ENCODE results near the gene NHLRC3. TPM values are rescaled to one million over a fixed set of nuclear protein-coding genes. Genes with fewer than 3 reads are reported as not detected.

The NHLRC3 gene
- total and polyA plus RNA-seq, 11 donors, result 3.9 to 19.9 (median 10.4) TPM

DNA sequence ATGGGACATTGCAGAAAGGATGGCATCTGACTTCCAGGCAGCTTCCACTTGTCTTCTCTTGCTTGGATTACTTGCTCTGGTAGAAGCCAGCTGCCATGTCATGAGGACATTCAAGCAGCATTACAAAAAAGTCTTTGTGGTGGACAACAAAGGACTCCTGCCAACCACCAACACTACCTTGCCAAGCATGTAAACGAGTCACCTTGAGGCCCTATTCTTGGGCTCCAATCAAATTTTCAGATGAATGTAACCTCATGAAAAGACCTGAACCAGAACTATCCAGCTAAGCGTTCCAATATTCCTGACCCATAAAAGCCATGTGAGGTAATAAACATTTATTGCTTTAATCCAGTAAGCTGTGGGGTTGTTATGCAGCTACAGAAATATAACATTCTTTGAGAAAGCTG lies 12.8 kb upstream of the NHLRC3 start:
- Histone ChIP-seq H3K27ac (no peak overlapping the region), H3K4me1 (no peaks in the 10 kb centered on the region), H3K4me3 (no peak overlapping the region), H3K27me3 (no peaks in the 10 kb centered on the region), H3K36me3 (peaks cover 0 to 98% (median 92%) of the 10 kb centered on the region in 9 donors), H3K9me3 (no peaks in the 10 kb centered on the region)
- DNase-seq (peak in 1 of 5 donors; percentile 27), ATAC-seq (peak; percentile 32 to 45 (median 40))
- intact Hi-C loops (cut with DNase I), result no loop called here
- TF ChIP-seq, protein P1, sequence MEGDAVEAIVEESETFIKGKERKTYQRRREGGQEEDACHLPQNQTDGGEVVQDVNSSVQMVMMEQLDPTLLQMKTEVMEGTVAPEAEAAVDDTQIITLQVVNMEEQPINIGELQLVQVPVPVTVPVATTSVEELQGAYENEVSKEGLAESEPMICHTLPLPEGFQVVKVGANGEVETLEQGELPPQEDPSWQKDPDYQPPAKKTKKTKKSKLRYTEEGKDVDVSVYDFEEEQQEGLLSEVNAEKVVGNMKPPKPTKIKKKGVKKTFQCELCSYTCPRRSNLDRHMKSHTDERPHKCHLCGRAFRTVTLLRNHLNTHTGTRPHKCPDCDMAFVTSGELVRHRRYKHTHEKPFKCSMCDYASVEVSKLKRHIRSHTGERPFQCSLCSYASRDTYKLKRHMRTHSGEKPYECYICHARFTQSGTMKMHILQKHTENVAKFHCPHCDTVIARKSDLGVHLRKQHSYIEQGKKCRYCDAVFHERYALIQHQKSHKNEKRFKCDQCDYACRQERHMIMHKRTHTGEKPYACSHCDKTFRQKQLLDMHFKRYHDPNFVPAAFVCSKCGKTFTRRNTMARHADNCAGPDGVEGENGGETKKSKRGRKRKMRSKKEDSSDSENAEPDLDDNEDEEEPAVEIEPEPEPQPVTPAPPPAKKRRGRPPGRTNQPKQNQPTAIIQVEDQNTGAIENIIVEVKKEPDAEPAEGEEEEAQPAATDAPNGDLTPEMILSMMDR (IDR thresholded peaks at IDR 0.05), result no peak
- no peak for TF ChIP-seq POLR2A (IDR thresholded peaks at IDR 0.05)
- 62 to 76% (median 71%) methylated on average over 2 of the region's 2 CpGs for WGBS, 4 donors

DNA sequence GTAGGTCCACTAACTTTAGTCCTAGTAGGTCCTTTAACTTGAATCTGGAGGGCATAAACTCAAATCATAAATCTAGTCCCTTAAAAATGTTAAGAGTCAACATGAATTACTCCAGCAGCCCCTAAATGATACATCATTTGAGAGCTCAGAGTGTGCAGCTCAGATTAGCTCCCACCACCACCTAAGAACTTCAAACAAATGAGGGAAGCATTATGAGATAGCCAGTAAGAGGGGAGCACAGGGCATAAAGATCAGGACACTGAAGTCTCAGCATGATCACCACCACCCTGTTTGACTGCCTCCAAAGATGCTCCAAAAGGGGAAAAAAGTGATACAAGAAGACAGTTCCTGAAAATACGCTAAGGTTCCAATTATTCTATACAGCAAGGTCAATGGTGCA lies 6.1 kb upstream of the NHLRC3 start:
- no peak overlapping the region for H3K4me3 ChIP-seq
- 93 to 98% (median 97%) methylated on average over 1 of the region's 1 CpG for WGBS, 4 donors
- H3K27ac ChIP-seq, result no peak overlapping the region
- intact Hi-C loops (cut with DNase I), result loop anchor here in 2 of 10 donors (10.0 kb wide), 2 partner anchors 383 to 1753 kb away; partner anchors contain the start of gene SLC25A15 (in 2 of the 2)
- ATAC-seq (no peak), DNase-seq (no peak)
- TF ChIP-seq POLR2A (IDR thresholded peaks at IDR 0.05), result no peak
- TF ChIP-seq, protein P1 (IDR thresholded peaks at IDR 0.05), result no peak
- no peaks in the 10 kb centered on the region for H3K9me3 ChIP-seq
- no peaks in the 10 kb centered on the region for H3K27me3 ChIP-seq
- H3K4me1 ChIP-seq, result peaks cover 7 to 36% (median 23%) of the 10 kb centered on the region in 12 donors
- H3K36me3 ChIP-seq, result peaks cover 0 to 44% (median 35%) of the 10 kb centered on the region in 9 donors

DNA sequence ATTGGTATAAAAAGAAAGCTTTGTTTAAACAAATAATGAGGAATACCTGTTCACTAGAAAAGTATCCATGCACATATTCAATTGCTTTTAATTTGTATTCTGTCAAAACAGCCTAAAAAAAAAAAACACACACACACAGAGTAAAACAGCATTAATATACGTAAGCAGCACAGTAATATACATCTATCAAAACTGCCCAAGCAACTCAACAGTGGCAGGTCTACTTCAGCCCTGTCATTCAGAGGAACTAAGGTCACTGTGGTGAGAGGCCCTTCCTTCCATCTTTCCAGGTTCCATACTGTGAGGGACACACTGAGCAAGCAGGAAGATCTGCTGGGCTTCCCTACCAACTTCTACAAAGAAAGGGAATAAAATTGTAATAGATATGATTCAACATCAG lies 4.2 kb upstream of the NHLRC3 start:
- WGBS, 4 donors, result 85 to 97% (median 92%) methylated on average over 1 of the region's 1 CpG
- ATAC-seq (no peak), DNase-seq (no peak)
- H3K36me3 ChIP-seq, result peaks cover 0 to 25% (median 16%) of the 10 kb centered on the region in 9 donors
- no peak overlapping the region for H3K27ac ChIP-seq
- intact Hi-C loops (cut with DNase I), result loop anchor here in 2 of 10 donors (10.0 kb wide), 2 partner anchors 381 to 1751 kb away; partner anchors contain the start of gene SLC25A15 (in 2 of the 2)
- H3K27me3 ChIP-seq, result no peaks in the 10 kb centered on the region
- H3K9me3 ChIP-seq, result no peaks in the 10 kb centered on the region
- no peak overlapping the region for H3K4me3 ChIP-seq
- H3K4me1 ChIP-seq, result peaks cover 7 to 44% (median 25%) of the 10 kb centered on the region in 12 donors
- TF ChIP-seq, protein P1 (IDR thresholded peaks at IDR 0.05), result no peak
- TF ChIP-seq POLR2A (IDR thresholded peaks at IDR 0.05), result no peak

DNA sequence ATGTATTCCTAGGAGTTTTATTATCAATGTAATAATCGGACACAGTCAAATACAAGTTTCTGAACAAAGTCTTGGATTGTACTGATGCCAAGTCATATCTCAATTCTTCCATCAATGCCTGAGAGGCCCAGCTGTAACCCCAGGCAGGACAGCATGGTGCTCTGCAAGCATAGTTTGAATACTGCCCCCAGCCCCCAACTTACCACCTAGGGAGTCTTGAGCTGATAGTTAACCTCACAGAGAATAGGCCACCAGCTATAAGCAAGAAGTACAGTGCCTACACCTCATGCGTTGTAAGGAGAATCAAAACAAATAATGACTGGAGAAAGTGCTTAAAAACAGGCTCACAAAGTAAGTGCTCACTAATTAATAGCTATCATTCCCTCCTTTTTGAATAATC lies 3.1 kb upstream of the NHLRC3 start:
- DNase-seq, result no peak
- intact Hi-C loops (cut with DNase I), result loop anchor here in 2 of 10 donors (10.0 kb wide), 2 partner anchors 380 to 1750 kb away; partner anchors contain the start of gene SLC25A15 (in 2 of the 2)
- Histone ChIP-seq H3K4me1 (peaks cover 7 to 55% (median 34%) of the 10 kb centered on the region in 12 donors), H3K27ac (no peak overlapping the region), H3K27me3 (no peaks in the 10 kb centered on the region), H3K4me3 (peak overlapping the region in 7 of 12 donors; percentile 72 to 94 (median 84)), H3K36me3 (peaks cover 0 to 15% (median 8%) of the 10 kb centered on the region in 9 donors), H3K9me3 (no peaks in the 10 kb centered on the region)
- WGBS, 4 donors, result 51 to 60% (median 57%) methylated on average over 2 of the region's 2 CpGs
- no peak for TF ChIP-seq POLR2A (IDR thresholded peaks at IDR 0.05)
- TF ChIP-seq, protein P1 (IDR thresholded peaks at IDR 0.05), result no peak
- no peak for ATAC-seq
